Glomerular visceral epithelial cell (primary cell): ENCODE results near the gene SLC4A7.
"Not testable (repeated sequence)": the region's sequence is repeated elsewhere in the genome, so short reads cannot be mapped to it uniquely, and the experiment has no call there.

Experiments
- DNase-seq: peaks from one replicate; pipeline ENCODE4 v3.0.0-alpha.2; 2016; ENCODE audit errors: extremely low spot score

Gene SLC4A7

GRCh38 chr3:27484015-27484844 lies at the start of gene SLC4A7:
SLC4A7 (minus strand) TSS chr3:27484384; CDS start chr3:27484126, 258 bp downstream.
- peak; percentile 97 for DNase-seq

GRCh38 chr3:27533261-27533607 lies 49.0 kb upstream of the SLC4A7 start:
- DNase-seq = no peak

GRCh38 chr3:27532426-27533260 lies 48.5 kb upstream of the SLC4A7 start:
- peak; percentile 28 for DNase-seq

- not testable (repeated sequence) for DNase-seq
Measured at GRCh38 chr3:27531193-27531751, 47.1 kb upstream of the SLC4A7 start.

- no peak for DNase-seq
Measured at GRCh38 chr3:27528791-27529190, 44.6 kb upstream of the SLC4A7 start.

GRCh38 chr3:27526614-27527315 lies 42.6 kb upstream of the SLC4A7 start:
- DNase-seq = no peak

GRCh38 chr3:27521872-27522265 lies 37.7 kb upstream of the SLC4A7 start:
- DNase-seq = peak; percentile 35

- peak; percentile 70 for DNase-seq
Measured at GRCh38 chr3:27521179-27521871, 37.1 kb upstream of the SLC4A7 start.

- no peak for DNase-seq
Measured at GRCh38 chr3:27511724-27512422, 27.7 kb upstream of the SLC4A7 start.

- DNase-seq = no peak
Measured at GRCh38 chr3:27509376-27509775, 25.2 kb upstream of the SLC4A7 start.

- DNase-seq = no peak
Measured at GRCh38 chr3:27508424-27508823, 24.2 kb upstream of the SLC4A7 start.

- DNase-seq = no peak
Measured at GRCh38 chr3:27507515-27508266, 23.5 kb upstream of the SLC4A7 start.

- no peak for DNase-seq
Measured at GRCh38 chr3:27507111-27507510, 22.9 kb upstream of the SLC4A7 start.

GRCh38 chr3:27504749-27505148 lies 20.6 kb upstream of the SLC4A7 start:
- no peak for DNase-seq

- DNase-seq = no peak
Measured at GRCh38 chr3:27503526-27503925, 19.3 kb upstream of the SLC4A7 start.

GRCh38 chr3:27501759-27502158 lies 17.6 kb upstream of the SLC4A7 start:
- DNase-seq = no peak

- DNase-seq = no peak
Measured at GRCh38 chr3:27500986-27501385, 16.8 kb upstream of the SLC4A7 start.

- no peak for DNase-seq
Measured at GRCh38 chr3:27500035-27500434, 15.9 kb upstream of the SLC4A7 start.

- DNase-seq = no peak
Measured at GRCh38 chr3:27494784-27495183, 10.6 kb upstream of the SLC4A7 start.

GRCh38 chr3:27488821-27489220 lies 4.6 kb upstream of the SLC4A7 start:
- no peak for DNase-seq
